H1 (cell line): ENCODE results near the gene ZBTB42. TPM values are rescaled to one million over a fixed set of nuclear protein-coding genes. Genes with fewer than 3 reads are reported as not detected.

Experiments used
- CTCF ChIA-PET: fragments of 300-600 bp; sonication (Branson Sonifier 250); formaldehyde crosslinking; loops from one replicate; lab custom pipeline; 2021; ENCODE audit not compliant: partially characterized antibody; lab: Charles Lee
- POLR2A ChIA-PET: fragments of 300-600 bp; sonication (Branson Sonifier 250); formaldehyde crosslinking; loops from one replicate; lab custom pipeline; 2021; ENCODE audit warnings: inconsistent platforms; ENCODE audit not compliant: partially characterized antibody; lab: Charles Lee
- DNase-seq, 2 experiments: peaks; one replicate each; pipeline versions ENCODE4 v3.0.0 to v3.0.0-alpha.2; 2010 to 2022; ENCODE audit warnings: low spot score in 2 of 2, low read depth in 1 of 2, mixed read lengths in 1 of 2
- FAIRE-seq: peaks from 2 replicates; lab custom pipeline; 2011; peaks lifted over from hg19 to GRCh38; lab: Jason Lieb, UNC
- H2AFZ ChIP-seq: 2 replicates; pipeline ENCODE4 v1.8.1; 2012; ENCODE audit warnings: low read length, inconsistent platforms
- H2AK5ac ChIP-seq: 2 replicates; pipeline ENCODE4 v1.6.1; 2013; ENCODE audit warnings: low read depth, low read length
- H2BK120ac ChIP-seq: replicated peaks from 2 replicates; pipeline ENCODE3; 2013; ENCODE audit warnings: low read depth, low read length, inconsistent platforms
- H2BK12ac ChIP-seq: 2 replicates; pipeline ENCODE4 v1.6.1; 2013; ENCODE audit warnings: low read depth, low read length
- H2BK15ac ChIP-seq: 2 replicates; pipeline ENCODE4 v1.6.1; 2013; ENCODE audit warnings: low read length
- H2BK20ac ChIP-seq: 2 replicates; pipeline ENCODE4 v1.6.1; 2013; ENCODE audit warnings: low read length
- H2BK5ac ChIP-seq: 2 replicates; pipeline ENCODE4 v1.6.1; 2013; ENCODE audit warnings: low read depth, low read length
- H3K14ac ChIP-seq: 2 replicates; pipeline ENCODE4 v1.6.1; 2013; ENCODE audit warnings: inconsistent platforms; ENCODE audit not compliant: insufficient read length
- H3K18ac ChIP-seq: 2 replicates; pipeline ENCODE4 v1.6.1; 2013; ENCODE audit warnings: low read length; ENCODE audit errors: extremely low read depth
- H3K23ac ChIP-seq: 2 replicates; pipeline ENCODE4 v1.6.1; 2013; ENCODE audit warnings: inconsistent platforms; ENCODE audit not compliant: insufficient read length
- H3K23me2 ChIP-seq: 2 replicates; pipeline ENCODE4 v1.6.1; 2013; ENCODE audit warnings: low read depth, low read length
- H3K27ac ChIP-seq: 2 replicates; pipeline ENCODE4 v1.6.1; 2011; ENCODE audit warnings: low read depth, low read length, inconsistent platforms
- H3K27me3 ChIP-seq, 4 experiments: replicated peaks in 1 of 4; 1 replicate in 1 of 4; 2 replicates in 3 of 4; pipeline versions ENCODE4 v1.6.1 to v1.8.1; 2011 to 2013; ENCODE audit warnings: low read length in 3 of 4, mild to moderate bottlenecking in 3 of 4, inconsistent platforms in 2 of 4, mixed read lengths in 2 of 4, moderate library complexity in 1 of 4; ENCODE audit not compliant: control insufficient read depth in 3 of 4, insufficient read depth in 3 of 4; ENCODE audit errors: extremely low read depth in 1 of 4
- H3K36me3 ChIP-seq, 4 experiments: 2 replicates each; pipeline versions ENCODE4 v1.6.1 to v1.8.1; 2011 to 2013; ENCODE audit warnings: mild to moderate bottlenecking in 4 of 4, low read length in 3 of 4, moderate library complexity in 2 of 4, control low read depth in 1 of 4, inconsistent platforms in 1 of 4; ENCODE audit not compliant: insufficient read depth in 4 of 4, control insufficient read depth in 2 of 4
- H3K4ac ChIP-seq: replicated peaks from 2 replicates; pipeline ENCODE3; 2013; ENCODE audit warnings: low read length, low read depth, mixed read lengths, inconsistent platforms; ENCODE audit not compliant: insufficient read length
- H3K4me1 ChIP-seq, 4 experiments: replicated peaks in 1 of 4; 1 replicate in 1 of 4; 2 replicates in 3 of 4; pipeline versions ENCODE4 v1.6.1 to v1.8.1; 2011 to 2013; ENCODE audit warnings: low read length in 3 of 4, inconsistent platforms in 2 of 4, mixed read lengths in 1 of 4; ENCODE audit not compliant: insufficient read depth in 4 of 4, control insufficient read depth in 3 of 4
- H3K4me2 ChIP-seq, 2 experiments: 2 replicates each; pipeline versions ENCODE4 v1.6.1 to v1.8.1; 2011 to 2013; ENCODE audit warnings: low read depth in 2 of 2, low read length in 2 of 2, control low read depth in 1 of 2, inconsistent platforms in 1 of 2, mild to moderate bottlenecking in 1 of 2; ENCODE audit not compliant: insufficient read depth in 1 of 2
- H3K4me3 ChIP-seq, 4 experiments: fragments of 200-600, 300-600 bp in 1 of 4; sonication (generic), shearing (Covaris generic), sonication (Bioruptor Twin) in 1 of 4; 2 replicates each; pipeline versions ENCODE4 v1.5.1 to v1.8.1; 2011 to 2016; ENCODE audit warnings: low read length in 4 of 4, low read depth in 3 of 4, control low read depth in 2 of 4, inconsistent platforms in 2 of 4, mild to moderate bottlenecking in 2 of 4, mixed read lengths in 1 of 4, moderate library complexity in 1 of 4; ENCODE audit not compliant: insufficient read depth in 2 of 4; ENCODE audit errors: extremely low read depth in 1 of 4
- H3K56ac ChIP-seq: replicated peaks from 2 replicates; pipeline ENCODE3; 2013; ENCODE audit warnings: low read depth, mild to moderate bottlenecking, mixed read lengths, low read length, inconsistent platforms; ENCODE audit not compliant: insufficient read length
- H3K79me1 ChIP-seq: 2 replicates; pipeline ENCODE4 v1.6.1; 2013; ENCODE audit warnings: low read depth, low read length, control low read depth
- H3K79me2 ChIP-seq, 2 experiments: 2 replicates each; pipeline versions ENCODE4 v1.6.1 to v1.8.1; 2012 to 2013; ENCODE audit warnings: low read length in 2 of 2, mild to moderate bottlenecking in 2 of 2, inconsistent platforms in 1 of 2; ENCODE audit not compliant: insufficient read depth in 2 of 2, control insufficient read depth in 1 of 2
- H3K9ac ChIP-seq, 4 experiments: replicated peaks in 1 of 4; 1 replicate in 1 of 4; 2 replicates in 3 of 4; pipeline versions ENCODE4 v1.6.1 to v1.8.1; 2011 to 2013; ENCODE audit warnings: low read depth in 3 of 4, low read length in 3 of 4, control low read depth in 2 of 4, mild to moderate bottlenecking in 2 of 4, moderate library complexity in 2 of 4, inconsistent platforms in 1 of 4; ENCODE audit errors: extremely low read depth in 1 of 4
- H3K9me3 ChIP-seq, 2 experiments: 2 replicates each; pipeline versions ENCODE4 v1.6.1 to v1.8.1; 2012 to 2013; ENCODE audit warnings: mild to moderate bottlenecking in 2 of 2, moderate library complexity in 2 of 2, control low read depth in 1 of 2, inconsistent platforms in 1 of 2, low read depth in 1 of 2, low read length in 1 of 2, mixed read lengths in 1 of 2; ENCODE audit not compliant: insufficient read depth in 2 of 2
- H4K20me1 ChIP-seq, 2 experiments: replicated peaks in 1 of 2; 2 replicates each; pipeline versions ENCODE3 to v1.8.1; 2011 to 2013; ENCODE audit warnings: inconsistent platforms in 2 of 2, low read length in 2 of 2, mild to moderate bottlenecking in 1 of 2; ENCODE audit not compliant: insufficient read depth in 2 of 2, control insufficient read depth in 1 of 2
- H4K5ac ChIP-seq: 2 replicates; pipeline ENCODE4 v1.6.1; 2013; ENCODE audit warnings: low read length, low read depth, mixed read lengths, inconsistent platforms; ENCODE audit not compliant: insufficient read length
- H4K8ac ChIP-seq: 2 replicates; pipeline ENCODE4 v1.8.0; 2013; ENCODE audit warnings: mild to moderate bottlenecking, moderate library complexity, low read length, inconsistent platforms; ENCODE audit not compliant: insufficient read depth; ENCODE audit errors: extremely low read depth
- H4K91ac ChIP-seq: replicated peaks from 2 replicates; pipeline ENCODE3; 2013; ENCODE audit warnings: low read length, mixed read lengths, inconsistent platforms; ENCODE audit not compliant: insufficient read length
- CREB1 ChIP-seq: IDR thresholded peaks from 2 replicates; pipeline ENCODE4 v1.6.1; 2012; ENCODE audit warnings: inconsistent platforms
- EGR1 ChIP-seq: IDR thresholded peaks from 2 replicates; pipeline ENCODE4 v1.6.1; 2011; ENCODE audit warnings: low read depth, low read length, borderline replicate concordance
- KDM5A ChIP-seq: fragments of 200-600 bp; IDR thresholded peaks from 2 replicates; pipeline ENCODE4 v1.7.1; 2012; ENCODE audit warnings: mild to moderate bottlenecking, low read length, inconsistent platforms, mixed read lengths
- WGBS, 2 experiments: shearing (Covaris generic) in 1 of 2; methylation state at CpG; one replicate each; pipeline versions ENCODE4 v1.1.6 to v1.1.7; 2013 to 2015; ENCODE audit warnings: low lambda C conversion rate in 2 of 2, mixed read lengths in 2 of 2, inconsistent platforms in 1 of 2, low coverage in 1 of 2, missing lambda C conversion rate in 1 of 2; ENCODE audit not compliant: insufficient replicate concordance in 2 of 2, insufficient coverage in 1 of 2, insufficient read length in 1 of 2; ENCODE audit errors: extremely low coverage in 1 of 2, missing lambda C conversion rate in 1 of 2; 5-methylcytosine and 5-hydroxymethylcytosine counted together
- polyA plus RNA-seq, 7 experiments: library from polyadenylated mRNA; depleted of rRNA in 3 of 7; stranded (reverse) in 5 of 7; unstranded in 2 of 7; fragments of >200 nt in 5 of 7; fragments of 200-250 nt in 2 of 7; gene quantifications; 1 replicate in 5 of 7; 2 replicates in 1 of 7; 4 replicates in 1 of 7; pipeline versions ENCODE4 v1.2.1 to v1.2.3, GENCODE V29; 2011 to 2013; ENCODE audit warnings: missing spikeins in 2 of 7, mixed read lengths in 2 of 7
- total RNA-seq: library from RNA; stranded (reverse); fragmentation: NEBNext Ultra II Directional; extraction: Animal tissue kit (Norgen Biotek cat#: 25700); gene quantifications from 2 replicates; pipeline ENCODE4 v1.2.1, GENCODE V29; 2021

The ZBTB42 gene
- total and polyA plus RNA-seq, 2 of the 8 experiments (the other 6 are each of a cell fraction or from before 2014, with no cell fraction given): 2.8 to 3.1 TPM

- Histone ChIP-seq H2AFZ (no peak overlapping the region), H3K27ac (no peak overlapping the region), H4K8ac (no peak overlapping the region), H3K14ac (no peak overlapping the region), H2AK5ac (no peak overlapping the region), H2BK5ac (no peak overlapping the region), H3K4me3 (no peak overlapping the region), H3K4ac (no peak overlapping the region), H4K5ac (no peak overlapping the region), H3K4me1 (peaks cover 0 to 5% (median under 1%) of the 10 kb centered on the region in 4 experiments; a peak in 3 of 7 replicates), H3K4me2 (no peak overlapping the region), H3K9ac (no peak overlapping the region), H3K79me2 (no peaks in the 10 kb centered on the region), H3K56ac (no peak overlapping the region), H4K20me1 (peaks cover 0 to 3% of the 10 kb centered on the region in 2 experiments), H2BK20ac (no peak overlapping the region), H2BK12ac (no peak overlapping the region), H3K9me3 (no peaks in the 10 kb centered on the region), H3K18ac (no peak overlapping the region), H2BK15ac (no peak overlapping the region), H4K91ac (no peak overlapping the region), H3K23ac (no peak overlapping the region), H3K79me1 (peaks cover 2% of the 10 kb centered on the region; the same call in 1 of the 2 replicates), H2BK120ac (no peak overlapping the region), H3K36me3 (peaks cover 0 to 4% (median 0%) of the 10 kb centered on the region in 4 experiments; a peak in 1 of 8 replicates), H3K23me2 (peaks cover 9% of the 10 kb centered on the region; the same call in 1 of the 2 replicates), H3K27me3 (peaks cover 0 to 4% (median 0%) of the 10 kb centered on the region in 4 experiments; a peak in 3 of 7 replicates)
- DNase-seq: no peak
- FAIRE-seq: no peak
- 84% methylated on average over 9 of the region's 9 CpGs; no CpG with 5 or more reads in 1 of the 2 experiments for WGBS, 2 experiments
- ChIA-PET POLR2A (interaction anchor here (1.6 to 1.7 kb wide), 2 partner anchors 25 to 52 kb away, joined by 3 read pairs; no protein-coding TSS in a partner anchor), CTCF (interaction anchor here (0.7 to 3.5 kb wide), 11 partner anchors 9 to 53 kb away, joined by 3 to 11 read pairs (median 4); partner anchors contain the start of gene ZBTB42)
- TF ChIP-seq EGR1: no peak
- no peak for TF ChIP-seq CREB1
- TF ChIP-seq KDM5A: no peak
These were observed 17.8 kb downstream of the ZBTB42 start for GRCh38 chr14:104818714-104819161.
